ENCODE results near the gene NRG3. TPM values are rescaled to one million over a fixed set of nuclear protein-coding genes. Genes with fewer than 3 reads are reported as not detected.

NRG3 gene
- total RNA-seq, 2 experiments from 2014 or later, result not detected

GRCh38 chr10:82464191-82464818, 589.3 kb downstream of the NRG3 start:
- intact Hi-C loops (cut with micrococcal nuclease; ENCODE audit: unreplicated experiment), result no loop called here
- Histone ChIP-seq H2AFZ (ENCODE audit: low read length) (no peak overlapping the region), H3K9me3 (ENCODE audit: low read length) (no peaks in the 10 kb centered on the region), H3K9me2 (ENCODE audit: insufficient read depth, low read length) (no peaks in the 10 kb centered on the region), H3K4me3 (ENCODE audit: low read depth, low read length, poor library complexity, severe bottlenecking) (no peak overlapping the region), H3K36me3 (ENCODE audit: insufficient read depth, low read length) (no peaks in the 10 kb centered on the region), H3K27ac (ENCODE audit: low read depth, low read length, poor library complexity, severe bottlenecking) (no peak overlapping the region), H4K20me1 (ENCODE audit: insufficient read depth, low read length) (no peaks in the 10 kb centered on the region), H3K4me2 (ENCODE audit: low read length) (no peak overlapping the region), H3K4me1 (ENCODE audit: insufficient read depth, low read length, poor library complexity, severe bottlenecking) (no peaks in the 10 kb centered on the region), H3K79me2 (ENCODE audit: insufficient read depth, low read depth, low read length) (no peaks in the 10 kb centered on the region)
- no peak for DNase-seq (ENCODE audit: low spot score)
- TF ChIP-seq CTCF (conservative IDR thresholded peaks at IDR 0.05; ENCODE audit: low read length) (no peak), EZH2phosphoT487 (IDR thresholded peaks at IDR 0.05; ENCODE audit: borderline replicate concordance, low read depth, low read length) (no peak)
- BruUV-seq (replicated peaks), result no TSS peak
- CTCF ChIA-PET (ENCODE audit: unreplicated experiment), result no interaction called here
- POLR2A ChIA-PET, result no interaction called here

- Histone ChIP-seq H3K4me2 (ENCODE audit: low read length) (no peak overlapping the region), H4K20me1 (ENCODE audit: insufficient read depth, low read length) (no peaks in the 10 kb centered on the region), H3K27ac (ENCODE audit: low read depth, low read length, poor library complexity, severe bottlenecking) (no peak overlapping the region), H3K9me2 (ENCODE audit: insufficient read depth, low read length) (no peaks in the 10 kb centered on the region), H3K4me3 (ENCODE audit: low read depth, low read length, poor library complexity, severe bottlenecking) (no peak overlapping the region), H3K36me3 (ENCODE audit: insufficient read depth, low read length) (no peaks in the 10 kb centered on the region), H3K79me2 (ENCODE audit: insufficient read depth, low read depth, low read length) (no peaks in the 10 kb centered on the region), H3K9me3 (ENCODE audit: low read length) (no peaks in the 10 kb centered on the region), H3K4me1 (ENCODE audit: insufficient read depth, low read length, poor library complexity, severe bottlenecking) (no peaks in the 10 kb centered on the region), H2AFZ (ENCODE audit: low read length) (no peak overlapping the region)
- intact Hi-C loops (cut with micrococcal nuclease; ENCODE audit: unreplicated experiment), result no loop called here
- no TSS peak for BruUV-seq (replicated peaks)
- DNase-seq (ENCODE audit: low spot score), result no peak
- ChIA-PET CTCF (ENCODE audit: unreplicated experiment) (no interaction called here), POLR2A (interaction anchor here (0.5 to 0.6 kb wide), 2 partner anchors 9 to 18 kb away, joined by 3 to 8 read pairs; no protein-coding TSS in a partner anchor)
- TF ChIP-seq CTCF (conservative IDR thresholded peaks at IDR 0.05; ENCODE audit: low read length) (no peak), EZH2phosphoT487 (IDR thresholded peaks at IDR 0.05; ENCODE audit: borderline replicate concordance, low read depth, low read length) (no peak)
Observed at GRCh38 chr10:82464966-82465365, 590.0 kb downstream of the NRG3 start.

GRCh38 chr10:82468453-82468852, 593.5 kb downstream of the NRG3 start:
- intact Hi-C loops (cut with micrococcal nuclease; ENCODE audit: unreplicated experiment), result no loop called here
- no TSS peak for BruUV-seq (replicated peaks)
- no peak for TF ChIP-seq CTCF (conservative IDR thresholded peaks at IDR 0.05; ENCODE audit: low read length)
- no peak for TF ChIP-seq EZH2phosphoT487 (IDR thresholded peaks at IDR 0.05; ENCODE audit: borderline replicate concordance, low read depth, low read length)
- no peak overlapping the region for H3K4me2 ChIP-seq (ENCODE audit: low read length)
- no peak for DNase-seq (ENCODE audit: low spot score)
- H2AFZ ChIP-seq (ENCODE audit: low read length), result no peak overlapping the region
- no peaks in the 10 kb centered on the region for H3K9me2 ChIP-seq (ENCODE audit: insufficient read depth, low read length)
- no peaks in the 10 kb centered on the region for H4K20me1 ChIP-seq (ENCODE audit: insufficient read depth, low read length)
- no peaks in the 10 kb centered on the region for H3K36me3 ChIP-seq (ENCODE audit: insufficient read depth, low read length)
- no peaks in the 10 kb centered on the region for H3K79me2 ChIP-seq (ENCODE audit: insufficient read depth, low read depth, low read length)
- CTCF ChIA-PET (ENCODE audit: unreplicated experiment), result no interaction called here
- H3K4me3 ChIP-seq (ENCODE audit: low read depth, low read length, poor library complexity, severe bottlenecking), result no peak overlapping the region
- H3K27ac ChIP-seq (ENCODE audit: low read depth, low read length, poor library complexity, severe bottlenecking), result no peak overlapping the region
- H3K9me3 ChIP-seq (ENCODE audit: low read length), result no peaks in the 10 kb centered on the region
- POLR2A ChIA-PET, result interaction anchor here (0.5 to 0.7 kb wide), 2 partner anchors 13 to 431 kb away, joined by 3 to 4 read pairs; no protein-coding TSS in a partner anchor
- no peaks in the 10 kb centered on the region for H3K4me1 ChIP-seq (ENCODE audit: insufficient read depth, low read length, poor library complexity, severe bottlenecking)
